ENCODE measurements around the gene WDR93.

WDR93 gene

GRCh38 chr15:89728254-89728653, 37.6 kb downstream of the WDR93 start:
- H3K4me3 ChIP-seq (ENCODE audit: control insufficient read depth, low read depth, low read length) = no peak overlapping the region
- no peak for TF ChIP-seq CTCF (IDR thresholded peaks at IDR 0.05; ENCODE audit: control insufficient read depth, insufficient read depth, low read depth, low read length, missing control alignments)
- DNase-seq (ENCODE audit: low read depth) = no peak

GRCh38 chr15:89731275-89731674, 40.7 kb downstream of the WDR93 start:
- no peak overlapping the region for H3K4me3 ChIP-seq (ENCODE audit: control insufficient read depth, low read depth, low read length)
- no peak for DNase-seq (ENCODE audit: low read depth)
- TF ChIP-seq CTCF (IDR thresholded peaks at IDR 0.05; ENCODE audit: control insufficient read depth, insufficient read depth, low read depth, low read length, missing control alignments) = no peak

- DNase-seq (ENCODE audit: low read depth) = no peak
- no peak for TF ChIP-seq CTCF (IDR thresholded peaks at IDR 0.05; ENCODE audit: control insufficient read depth, insufficient read depth, low read depth, low read length, missing control alignments)
- no peak overlapping the region for H3K4me3 ChIP-seq (ENCODE audit: control insufficient read depth, low read depth, low read length)
Observed at GRCh38 chr15:89732451-89733172, 42.0 kb downstream of the WDR93 start.

GRCh38 chr15:89735773-89736172, 45.2 kb downstream of the WDR93 start:
- DNase-seq (ENCODE audit: low read depth) = no peak
- no peak overlapping the region for H3K4me3 ChIP-seq (ENCODE audit: control insufficient read depth, low read depth, low read length)
- no peak for TF ChIP-seq CTCF (IDR thresholded peaks at IDR 0.05; ENCODE audit: control insufficient read depth, insufficient read depth, low read depth, low read length, missing control alignments)

GRCh38 chr15:89740137-89740536, 49.5 kb downstream of the WDR93 start:
- DNase-seq (ENCODE audit: low read depth) = no peak
- no peak overlapping the region for H3K4me3 ChIP-seq (ENCODE audit: control insufficient read depth, low read depth, low read length)
- peak; percentile 85 for TF ChIP-seq CTCF (IDR thresholded peaks at IDR 0.05; ENCODE audit: control insufficient read depth, insufficient read depth, low read depth, low read length, missing control alignments)

- TF ChIP-seq CTCF (IDR thresholded peaks at IDR 0.05; ENCODE audit: control insufficient read depth, insufficient read depth, low read depth, low read length, missing control alignments) = no peak
Observed at GRCh38 chr15:89743011-89743410, 52.4 kb downstream of the WDR93 start.

More at GRCh38 chr15:89743011-89743410, 52.4 kb downstream of the WDR93 start:
- no peak overlapping the region for H3K4me3 ChIP-seq (ENCODE audit: control insufficient read depth, low read depth, low read length)
- DNase-seq (ENCODE audit: low read depth) = no peak

All from AG09309 (cell line).